SK-N-DZ (cell line): ENCODE data around the gene RNU7-1. TPM values are rescaled to one million over a fixed set of nuclear protein-coding genes. Genes with fewer than 3 reads are reported as not detected.
"Not testable (repeated sequence)": the region's sequence is repeated elsewhere in the genome, so short reads cannot be mapped to it uniquely, and the experiment has no call there.

Experiments
- DNase-seq: peaks from one replicate; pipeline ENCODE4 v3.0.0-alpha.2; 2015; ENCODE audit warnings: low spot score
- polyA plus RNA-seq, 2 experiments: library from polyadenylated mRNA; depleted of rRNA; stranded (reverse); fragments of >200 nt; gene quantifications; 2 replicates each; pipeline ENCODE4 v1.2.3, GENCODE V29; 2014

RNU7-1 gene
- polyA plus RNA-seq (2014; cell fraction: cytosol; rRNA removed): not detected in 2 replicates
- polyA plus RNA-seq (2014; cell fraction: nucleus; rRNA removed): not detected in 2 replicates

GRCh38 chr12:6943722-6944380 is at the start of gene RNU7-1, which contains the start of gene C12orf57:
RNU7-1 (plus strand) TSS chr12:6943816.
C12orf57 (plus strand) TSS chr12:6944022; CDS start chr12:6944122, 100 bp downstream.
- peak; percentile 99 for DNase-seq

- no peak for DNase-seq
Measured at GRCh38 chr12:6894321-6894720, 49.3 kb upstream of the RNU7-1 start.

DNA sequence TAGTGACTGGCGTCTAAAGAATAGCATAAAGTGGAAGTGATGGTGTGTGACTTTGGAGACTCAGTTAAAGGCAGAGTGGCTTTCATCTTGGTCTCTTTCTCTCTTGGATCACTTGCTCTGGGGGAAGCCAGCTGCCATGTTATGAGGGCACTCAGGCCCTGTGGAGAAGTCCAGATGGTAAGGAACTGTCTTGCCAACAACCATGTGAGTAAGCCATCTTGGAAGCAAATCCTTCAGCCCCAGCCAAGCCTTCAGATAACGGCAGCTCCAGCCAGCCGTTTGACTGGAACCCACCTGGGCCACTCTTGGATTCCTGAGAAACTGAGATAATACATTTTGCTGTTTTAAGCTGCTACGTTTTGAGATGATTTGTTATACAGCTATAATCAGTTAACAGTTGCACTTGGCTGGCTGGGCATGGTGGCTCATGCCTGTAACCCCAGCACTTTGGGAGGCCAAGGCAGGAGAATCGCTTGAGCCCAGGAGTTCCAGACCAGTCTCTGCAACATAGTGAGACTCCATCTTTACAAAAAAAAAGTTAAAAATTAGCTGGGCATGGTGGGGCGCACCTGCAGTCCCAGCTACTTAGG is 46.7 kb upstream of the RNU7-1 start:
- DNase-seq: no peak

DNA sequence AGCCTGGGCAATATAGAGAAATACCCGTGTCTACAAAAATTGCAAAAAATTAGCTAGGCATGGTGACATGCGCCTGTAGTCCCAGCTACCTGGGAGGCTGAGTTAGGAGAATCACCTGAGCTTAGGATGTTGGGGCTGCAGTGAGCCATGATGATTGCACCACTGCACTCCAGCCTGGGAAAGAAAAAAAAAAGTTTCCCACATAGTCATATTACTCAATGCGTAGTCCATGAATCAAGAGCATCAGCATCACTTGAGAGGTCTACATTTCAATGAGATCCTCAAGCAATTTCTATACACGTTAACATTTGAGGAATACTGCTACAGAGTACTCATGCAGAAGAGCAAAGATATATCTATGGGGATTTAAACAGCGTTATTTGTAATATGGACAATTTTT is 44.2 kb upstream of the RNU7-1 start:
- no peak for DNase-seq

DNA sequence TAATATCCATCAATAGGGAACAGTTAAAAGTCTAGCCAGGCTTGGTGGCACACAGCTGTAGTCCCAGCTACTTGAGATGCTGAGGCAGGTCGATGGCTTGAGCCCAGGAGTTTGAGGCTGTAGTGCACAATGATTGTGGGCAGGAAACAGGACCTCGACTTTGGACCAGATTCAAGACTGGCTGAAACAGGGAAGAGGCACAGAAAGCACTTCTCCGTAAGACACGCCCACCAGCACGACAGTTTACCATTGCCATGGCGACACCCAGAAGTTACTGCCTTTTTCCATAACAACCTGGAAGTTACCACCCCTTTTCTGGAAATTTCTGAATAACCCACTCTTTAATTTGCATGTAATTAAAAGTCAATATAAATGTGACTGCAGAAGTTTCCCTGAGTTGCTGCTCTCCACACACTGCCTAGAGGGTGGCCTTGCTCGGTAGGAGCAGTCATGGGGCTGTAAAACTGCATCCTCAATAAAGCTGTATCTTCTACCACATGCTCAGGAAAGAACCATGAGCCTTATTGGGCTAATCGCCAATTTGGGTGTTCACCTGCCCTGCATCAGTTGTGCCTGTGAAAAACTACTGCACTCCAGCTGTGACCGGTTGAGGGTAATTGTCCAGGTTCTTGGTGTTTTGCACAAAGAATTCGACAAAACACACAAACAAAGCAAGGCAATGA is 43.6 kb upstream of the RNU7-1 start:
- no peak for DNase-seq

DNA sequence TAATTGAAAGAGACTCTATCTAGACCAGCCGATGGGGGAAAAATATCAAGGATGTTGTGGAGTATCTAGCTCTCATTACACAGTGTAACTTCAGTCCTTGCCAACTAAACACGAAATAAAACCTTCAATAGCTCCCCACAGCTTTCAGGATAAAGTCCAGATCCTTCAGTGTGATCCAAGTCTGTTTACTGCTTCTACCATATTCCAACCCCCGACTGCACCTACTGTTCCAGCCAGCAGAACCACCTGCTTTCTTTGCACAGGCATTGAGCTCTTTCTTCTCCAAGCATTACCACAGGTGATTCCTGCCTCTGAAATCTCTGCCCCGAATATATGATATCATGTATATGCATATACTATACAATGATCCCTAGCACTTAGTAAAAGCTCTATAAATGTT is 41.2 kb upstream of the RNU7-1 start:
- no peak for DNase-seq

DNA sequence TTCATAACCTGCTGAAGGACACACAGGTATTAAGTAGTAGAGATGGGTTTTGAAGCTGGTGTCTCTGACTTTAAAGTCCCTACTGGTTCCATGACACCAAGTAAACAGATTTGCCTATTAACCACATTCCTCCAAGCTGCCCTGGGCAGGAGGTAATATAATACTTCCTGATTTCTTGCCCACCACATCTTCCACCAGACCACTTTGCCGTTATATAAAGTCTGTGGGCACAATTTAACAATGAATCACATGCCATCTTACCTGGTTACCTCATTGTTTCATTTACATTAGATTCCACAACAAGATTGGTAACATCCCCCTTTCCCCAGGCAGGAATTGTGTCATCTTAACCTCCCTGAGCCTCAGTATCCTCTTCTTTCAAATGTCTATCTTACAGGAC is 39.9 kb upstream of the RNU7-1 start:
- no peak for DNase-seq

DNA sequence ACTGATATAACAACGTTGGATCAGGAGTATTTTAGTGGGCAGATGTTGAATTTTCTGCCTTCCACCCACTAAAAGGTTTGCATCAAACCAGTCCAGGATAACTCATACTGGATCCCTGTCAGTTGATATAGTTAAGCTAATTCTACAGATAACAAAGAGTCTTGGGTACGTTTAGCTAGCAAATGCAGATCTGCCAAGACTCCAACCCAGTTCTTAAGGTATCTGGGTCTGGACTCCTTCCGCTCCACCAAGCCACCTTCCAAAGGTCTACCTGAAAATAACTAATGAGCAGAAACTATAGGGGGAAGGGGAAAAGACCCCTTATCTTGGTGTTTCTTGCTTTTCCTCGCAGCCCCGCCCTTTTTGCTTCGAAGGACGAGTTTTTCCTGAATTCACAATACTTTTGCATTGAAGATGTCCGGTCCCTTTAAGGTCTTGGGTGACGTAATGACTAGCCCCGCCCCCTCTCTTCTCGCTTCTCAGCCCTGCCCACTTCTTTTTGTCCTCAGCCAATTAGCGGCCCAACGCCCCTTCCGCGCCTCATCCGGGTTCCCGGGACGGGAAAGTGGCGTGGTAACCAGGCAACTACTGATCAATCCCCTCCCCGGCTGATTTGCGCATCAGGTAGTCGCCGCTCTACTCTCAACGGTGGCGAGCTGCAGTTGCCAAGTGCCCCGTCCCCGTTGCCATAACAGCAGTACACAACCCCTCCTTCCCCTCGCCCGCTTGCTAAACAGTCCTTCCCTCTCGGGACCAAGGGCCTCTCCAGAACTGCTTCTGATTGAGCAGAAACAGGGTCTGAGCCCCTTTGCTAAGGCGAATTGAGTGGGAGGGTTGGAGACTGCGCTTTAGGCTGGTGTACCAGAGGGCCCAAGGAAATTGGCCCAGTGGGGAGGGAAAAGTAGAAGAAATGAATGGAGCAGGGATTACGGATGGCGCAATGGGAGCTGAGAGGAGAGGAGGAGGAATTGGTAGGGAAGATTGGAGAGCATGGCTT is 39.0 kb upstream of the RNU7-1 start, which contains the start of gene LRRC23:
Gene LRRC23, plus strand, starts transcription at position 543 of the 997 bp plus-strand sequence. CDS start 812 bp downstream, outside the sequence.
- DNase-seq: peak; percentile 98

GRCh38 chr12:6905414-6906040 is 38.1 kb upstream of the RNU7-1 start:
- DNase-seq: no peak

GRCh38 chr12:6908141-6908540 is 35.5 kb upstream of the RNU7-1 start:
- DNase-seq: not testable (repeated sequence)

DNA sequence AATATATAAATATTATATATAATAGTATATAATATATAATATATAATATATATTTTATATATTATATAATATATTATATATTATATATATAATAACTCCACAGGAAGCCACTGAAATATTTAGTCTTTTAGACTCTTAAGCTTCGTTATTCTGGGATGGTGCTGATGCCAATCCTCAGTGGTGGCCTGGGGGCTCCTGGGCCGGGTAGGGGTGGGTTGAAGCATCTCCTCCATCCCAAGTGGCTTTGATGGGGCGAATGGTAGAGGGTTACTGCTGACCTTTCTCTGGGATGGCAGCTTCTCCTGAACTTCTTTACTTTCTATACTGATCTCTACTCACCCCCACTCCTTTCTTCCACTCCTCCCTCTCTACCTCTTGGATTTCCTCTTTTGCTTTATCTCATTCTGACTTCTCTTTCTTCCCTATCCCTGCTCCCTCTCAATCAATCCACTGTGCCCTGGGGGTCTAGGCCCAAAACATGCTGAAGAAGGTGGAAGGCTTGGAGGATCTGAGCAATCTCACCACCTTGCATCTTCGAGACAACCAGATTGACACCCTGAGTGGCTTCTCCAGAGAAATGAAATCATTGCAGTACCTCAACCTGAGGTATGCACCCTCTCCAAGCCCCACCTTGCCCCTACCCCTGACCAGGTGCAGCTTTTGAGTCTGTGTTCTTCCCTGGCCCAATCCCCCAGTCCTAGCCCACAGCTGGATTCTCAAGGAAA is 34.0 kb upstream of the RNU7-1 start:
- DNase-seq: no peak

DNA sequence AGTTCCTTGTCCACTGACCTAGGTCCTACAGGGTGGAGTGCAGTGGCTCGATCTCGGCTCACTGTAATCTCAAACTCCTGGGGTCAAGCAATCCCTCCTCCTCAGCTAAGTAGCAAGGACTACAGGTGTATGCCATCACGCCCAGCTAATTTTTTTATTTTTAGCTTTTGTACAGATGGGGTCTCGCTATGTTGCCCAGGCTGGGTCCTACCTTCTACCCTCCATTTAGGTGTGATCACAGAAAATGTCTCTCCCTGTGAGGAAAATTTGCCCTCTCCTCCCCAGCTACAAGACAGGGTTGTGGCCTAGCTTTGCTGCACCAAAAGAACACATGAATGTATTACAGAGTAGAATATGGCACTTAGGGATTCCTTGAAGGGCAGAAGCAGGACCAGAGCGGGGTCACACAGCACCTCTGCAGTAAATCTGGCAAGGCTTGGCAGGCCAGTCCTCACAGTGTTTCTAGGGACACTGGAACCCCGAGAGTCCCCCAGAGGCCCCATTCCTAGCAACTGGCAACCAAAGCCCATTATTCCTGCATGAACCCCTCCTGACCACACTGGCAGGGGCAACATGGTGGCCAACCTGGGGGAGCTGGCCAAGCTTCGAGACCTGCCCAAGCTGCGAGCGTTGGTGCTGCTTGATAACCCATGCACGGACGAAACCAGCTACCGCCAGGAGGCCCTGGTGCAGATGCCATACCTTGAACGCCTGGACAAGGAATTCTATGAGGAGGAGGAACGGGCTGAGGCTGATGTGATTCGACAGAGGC is 31.3 kb upstream of the RNU7-1 start:
- no peak for DNase-seq

- peak; percentile 69 for DNase-seq
Measured at GRCh38 chr12:6914246-6914946, 29.2 kb upstream of the RNU7-1 start, which contains the start of gene ENO2. ENO2 (plus strand) TSS chr12:6914580; CDS start chr12:6915833, 1,253 bp downstream.

- peak; percentile 96 for DNase-seq
Measured at GRCh38 chr12:6914947-6915788, 28.4 kb upstream of the RNU7-1 start.

GRCh38 chr12:6915789-6916285 is 27.8 kb upstream of the RNU7-1 start:
- DNase-seq: no peak

GRCh38 chr12:6916426-6917200 is 27.0 kb upstream of the RNU7-1 start:
- DNase-seq: no peak
